ENCODE measurements around the gene TPK1. TPM values are rescaled to one million over a fixed set of nuclear protein-coding genes. Genes with fewer than 3 reads are reported as not detected.
"Not testable (repeated sequence)": the region's sequence is repeated elsewhere in the genome, so short reads cannot be mapped to it uniquely, and the experiment has no call there.

Gene TPK1
- total and polyA plus RNA-seq, 2 donors (not counting 1 experiment from before 2014, with no cell fraction given), result 2.4 to 4.1 TPM

- no peaks in the 10 kb centered on the region for H3K79me2 ChIP-seq (ENCODE audit: control insufficient read depth, insufficient read depth, low read length)
- H3K36me3 ChIP-seq (ENCODE audit: control insufficient read depth, insufficient read depth, low read length), result no peaks in the 10 kb centered on the region
- no peak for DNase-seq (ENCODE audit: low read depth in 2 of 2)
- H3K27me3 ChIP-seq (ENCODE audit: control insufficient read depth, insufficient read depth, low read length), result no peaks in the 10 kb centered on the region
- no peaks in the 10 kb centered on the region for H3K9me3 ChIP-seq (ENCODE audit: control insufficient read depth, insufficient read depth, low read depth, low read length)
- H3K4me1 ChIP-seq (ENCODE audit: control insufficient read depth, extremely low read depth, insufficient read depth, low read length), result no peaks in the 10 kb centered on the region
- no peak overlapping the region for H3K4me3 ChIP-seq (replicated peaks in 1 of 4; ENCODE audit: control extremely low read depth in 1 of 4, insufficient read depth in 1 of 4, low read depth in 3 of 4, low read length in 4 of 4)
- TF ChIP-seq CTCF (conservative IDR thresholded peaks at IDR 0.05 in 1 of 2, IDR thresholded peaks at IDR 0.05 in 1 of 2; ENCODE audit: low read depth in 1 of 2, low read length in 2 of 2) (no peak), EZH2 (IDR thresholded peaks at IDR 0.05; ENCODE audit: low read length, missing control alignments) (no peak)
- H3K4me2 ChIP-seq (ENCODE audit: extremely low read depth, insufficient read depth, low read length), result no peak overlapping the region
- H3K9ac ChIP-seq (ENCODE audit: insufficient read depth, low read length), result no peak overlapping the region
- no peaks in the 10 kb centered on the region for H4K20me1 ChIP-seq (ENCODE audit: control insufficient read depth, extremely low read depth, insufficient read depth, low read length)
- no peak overlapping the region for H3K27ac ChIP-seq (ENCODE audit: insufficient read depth, low read length)
- no peak overlapping the region for H2AFZ ChIP-seq (ENCODE audit: low read length)
Measured at GRCh38 chr7:144428431-144428830, 407.4 kb downstream of the TPK1 start.

- not testable (repeated sequence) for DNase-seq (ENCODE audit: low read depth in 2 of 2)
Measured at GRCh38 chr7:144427539-144427938, 408.3 kb downstream of the TPK1 start.

GRCh38 chr7:144418931-144419330 is 416.9 kb downstream of the TPK1 start:
- H3K27ac ChIP-seq (ENCODE audit: insufficient read depth, low read length); H3K4me3 ChIP-seq (replicated peaks in 1 of 4; ENCODE audit: control extremely low read depth in 1 of 4, insufficient read depth in 1 of 4, low read depth in 3 of 4, low read length in 4 of 4); H4K20me1 ChIP-seq (ENCODE audit: control insufficient read depth, extremely low read depth, insufficient read depth, low read length); H3K36me3 ChIP-seq (ENCODE audit: control insufficient read depth, insufficient read depth, low read length); DNase-seq (ENCODE audit: low read depth in 2 of 2); H3K4me2 ChIP-seq (ENCODE audit: extremely low read depth, insufficient read depth, low read length); H3K79me2 ChIP-seq (ENCODE audit: control insufficient read depth, insufficient read depth, low read length); H3K9ac ChIP-seq (ENCODE audit: insufficient read depth, low read length); H3K9me3 ChIP-seq (ENCODE audit: control insufficient read depth, insufficient read depth, low read depth, low read length); H3K27me3 ChIP-seq (ENCODE audit: control insufficient read depth, insufficient read depth, low read length); H2AFZ ChIP-seq (ENCODE audit: low read length); H3K4me1 ChIP-seq (ENCODE audit: control insufficient read depth, extremely low read depth, insufficient read depth, low read length): not testable (repeated sequence)

More at GRCh38 chr7:144427539-144427938, 408.3 kb downstream of the TPK1 start:
- H4K20me1 ChIP-seq (ENCODE audit: control insufficient read depth, extremely low read depth, insufficient read depth, low read length); H3K79me2 ChIP-seq (ENCODE audit: control insufficient read depth, insufficient read depth, low read length); H3K9ac ChIP-seq (ENCODE audit: insufficient read depth, low read length); H3K4me2 ChIP-seq (ENCODE audit: extremely low read depth, insufficient read depth, low read length); H3K27me3 ChIP-seq (ENCODE audit: control insufficient read depth, insufficient read depth, low read length); H3K9me3 ChIP-seq (ENCODE audit: control insufficient read depth, insufficient read depth, low read depth, low read length); H3K27ac ChIP-seq (ENCODE audit: insufficient read depth, low read length); H3K36me3 ChIP-seq (ENCODE audit: control insufficient read depth, insufficient read depth, low read length); H3K4me1 ChIP-seq (ENCODE audit: control insufficient read depth, extremely low read depth, insufficient read depth, low read length); H2AFZ ChIP-seq (ENCODE audit: low read length); H3K4me3 ChIP-seq (replicated peaks in 1 of 4; ENCODE audit: control extremely low read depth in 1 of 4, insufficient read depth in 1 of 4, low read depth in 3 of 4, low read length in 4 of 4): not testable (repeated sequence)

GRCh38 chr7:144416341-144416740 is 419.5 kb downstream of the TPK1 start:
- no peak overlapping the region for H2AFZ ChIP-seq (ENCODE audit: low read length)
- TF ChIP-seq EZH2 (IDR thresholded peaks at IDR 0.05; ENCODE audit: low read length, missing control alignments) (no peak), CTCF (conservative IDR thresholded peaks at IDR 0.05 in 1 of 2, IDR thresholded peaks at IDR 0.05 in 1 of 2; ENCODE audit: low read depth in 1 of 2, low read length in 2 of 2) (no peak)
- no peak overlapping the region for H3K9ac ChIP-seq (ENCODE audit: insufficient read depth, low read length)

More at GRCh38 chr7:144416341-144416740, 419.5 kb downstream of the TPK1 start:
- Histone ChIP-seq H3K27ac (ENCODE audit: insufficient read depth, low read length) (no peak overlapping the region), H3K36me3 (ENCODE audit: control insufficient read depth, insufficient read depth, low read length) (no peaks in the 10 kb centered on the region), H3K4me1 (ENCODE audit: control insufficient read depth, extremely low read depth, insufficient read depth, low read length) (no peaks in the 10 kb centered on the region), H4K20me1 (ENCODE audit: control insufficient read depth, extremely low read depth, insufficient read depth, low read length) (no peaks in the 10 kb centered on the region), H3K4me2 (ENCODE audit: extremely low read depth, insufficient read depth, low read length) (no peak overlapping the region), H3K9me3 (ENCODE audit: control insufficient read depth, insufficient read depth, low read depth, low read length) (no peaks in the 10 kb centered on the region), H3K4me3 (replicated peaks in 1 of 4; ENCODE audit: control extremely low read depth in 1 of 4, insufficient read depth in 1 of 4, low read depth in 3 of 4, low read length in 4 of 4) (no peak overlapping the region), H3K27me3 (ENCODE audit: control insufficient read depth, insufficient read depth, low read length) (no peaks in the 10 kb centered on the region), H3K79me2 (ENCODE audit: control insufficient read depth, insufficient read depth, low read length) (no peaks in the 10 kb centered on the region)
- no peak for DNase-seq (ENCODE audit: low read depth in 2 of 2)
